ENCODE data around the gene RIN3. TPM values are rescaled to one million over a fixed set of nuclear protein-coding genes. Genes with fewer than 3 reads are reported as not detected.

RIN3 gene
- total RNA-seq, 3 donors from 2014 or later: 10.7 to 19.7 (median 12.1) TPM

- Histone ChIP-seq H3K27me3 (no peaks in the 10 kb centered on the region), H3K4me3 (no peak overlapping the region), H3K36me3 (no peaks in the 10 kb centered on the region), H3K4me1 (peaks cover 0 to 9% of the 10 kb centered on the region in 2 donors), H3K9me3 (peaks cover 0 to 4% of the 10 kb centered on the region in 2 donors), H3K27ac (peak overlapping the region; percentile 70 to 90)
- TF ChIP-seq POLR2A (IDR thresholded peaks at IDR 0.05) (no peak), CTCF (IDR thresholded peaks at IDR 0.05) (no peak), POLR2AphosphoS5 (IDR thresholded peaks at IDR 0.05) (no peak)
- intact Hi-C loops (cut with DNase I; ENCODE audit: low total_unique reads): loop anchor here (10.0 kb wide), 1 partner anchor 52 kb away; no protein-coding TSS in a partner anchor
- no peak for DNase-seq (ENCODE audit: low spot score in 2 of 2)
These were observed 40.7 kb upstream of the RIN3 start for GRCh38 chr14:92472860-92473259.

- Histone ChIP-seq H3K4me1 (peaks cover 0 to 9% of the 10 kb centered on the region in 2 donors), H3K9me3 (peaks cover 0 to 4% of the 10 kb centered on the region in 2 donors), H3K36me3 (no peaks in the 10 kb centered on the region), H3K4me3 (no peak overlapping the region), H3K27me3 (no peaks in the 10 kb centered on the region), H3K27ac (peak overlapping the region; percentile 70 to 90)
- peak; percentile 61 to 92 (median 80) for TF ChIP-seq POLR2AphosphoS5 (IDR thresholded peaks at IDR 0.05)
- TF ChIP-seq CTCF (IDR thresholded peaks at IDR 0.05): no peak
- no peak for TF ChIP-seq POLR2A (IDR thresholded peaks at IDR 0.05)
- peak in 1 of 2 donors; percentile 34 for DNase-seq (ENCODE audit: low spot score in 2 of 2)
- intact Hi-C loops (cut with DNase I; ENCODE audit: low total_unique reads): loop anchor here (10.0 kb wide), 1 partner anchor 51 kb away; no protein-coding TSS in a partner anchor
These were observed 40.2 kb upstream of the RIN3 start for GRCh38 chr14:92473261-92473968.

- intact Hi-C loops (cut with DNase I; ENCODE audit: low total_unique reads): loop anchor here (10.0 kb wide), 1 partner anchor 51 kb away; no protein-coding TSS in a partner anchor
These were observed 39.5 kb upstream of the RIN3 start for GRCh38 chr14:92473969-92474535.

GRCh38 chr14:92475037-92475436 is 38.5 kb upstream of the RIN3 start:
- Histone ChIP-seq H3K9me3 (no peaks in the 10 kb centered on the region), H3K36me3 (no peaks in the 10 kb centered on the region), H3K4me3 (no peak overlapping the region), H3K27ac (peak overlapping the region in 1 of 2 donors; percentile 75), H3K4me1 (peaks cover 0 to 9% of the 10 kb centered on the region in 2 donors), H3K27me3 (no peaks in the 10 kb centered on the region)
- TF ChIP-seq POLR2A (IDR thresholded peaks at IDR 0.05) (no peak), CTCF (IDR thresholded peaks at IDR 0.05) (no peak), POLR2AphosphoS5 (IDR thresholded peaks at IDR 0.05) (no peak)
- DNase-seq (ENCODE audit: low spot score in 2 of 2): no peak
- intact Hi-C loops (cut with DNase I; ENCODE audit: low total_unique reads): loop anchor here (10.0 kb wide), 1 partner anchor 50 kb away; no protein-coding TSS in a partner anchor

More at GRCh38 chr14:92473969-92474535, 39.5 kb upstream of the RIN3 start:
- Histone ChIP-seq H3K9me3 (peaks cover 0 to 4% of the 10 kb centered on the region in 2 donors), H3K27me3 (no peaks in the 10 kb centered on the region), H3K4me3 (no peak overlapping the region), H3K36me3 (no peaks in the 10 kb centered on the region), H3K27ac (peak overlapping the region; percentile 70 to 90), H3K4me1 (peaks cover 0 to 9% of the 10 kb centered on the region in 2 donors)
- peak in 1 of 2 donors; percentile 13 for DNase-seq (ENCODE audit: low spot score in 2 of 2)
- no peak for TF ChIP-seq CTCF (IDR thresholded peaks at IDR 0.05)
- no peak for TF ChIP-seq POLR2AphosphoS5 (IDR thresholded peaks at IDR 0.05)
- no peak for TF ChIP-seq POLR2A (IDR thresholded peaks at IDR 0.05)
